ENCODE data around the gene TRAF7.

TRAF7 gene

GRCh38 chr16:2165861-2166260, 10.3 kb downstream of the TRAF7 start:
- no peak for DNase-seq (ENCODE audit: low spot score)

- DNase-seq (ENCODE audit: low spot score): no peak
Measured at GRCh38 chr16:2166263-2167067, 10.9 kb downstream of the TRAF7 start.

- DNase-seq (ENCODE audit: low spot score): no peak
Measured at GRCh38 chr16:2167068-2167638, 11.6 kb downstream of the TRAF7 start.

- no peak for DNase-seq (ENCODE audit: low spot score)
Measured at GRCh38 chr16:2170080-2170479, 14.5 kb downstream of the TRAF7 start.

- DNase-seq (ENCODE audit: low spot score): no peak
Measured at GRCh38 chr16:2170587-2171435, 15.2 kb downstream of the TRAF7 start.

GRCh38 chr16:2171601-2172178, 16.1 kb downstream of the TRAF7 start:
- DNase-seq (ENCODE audit: low spot score): no peak

DNA sequence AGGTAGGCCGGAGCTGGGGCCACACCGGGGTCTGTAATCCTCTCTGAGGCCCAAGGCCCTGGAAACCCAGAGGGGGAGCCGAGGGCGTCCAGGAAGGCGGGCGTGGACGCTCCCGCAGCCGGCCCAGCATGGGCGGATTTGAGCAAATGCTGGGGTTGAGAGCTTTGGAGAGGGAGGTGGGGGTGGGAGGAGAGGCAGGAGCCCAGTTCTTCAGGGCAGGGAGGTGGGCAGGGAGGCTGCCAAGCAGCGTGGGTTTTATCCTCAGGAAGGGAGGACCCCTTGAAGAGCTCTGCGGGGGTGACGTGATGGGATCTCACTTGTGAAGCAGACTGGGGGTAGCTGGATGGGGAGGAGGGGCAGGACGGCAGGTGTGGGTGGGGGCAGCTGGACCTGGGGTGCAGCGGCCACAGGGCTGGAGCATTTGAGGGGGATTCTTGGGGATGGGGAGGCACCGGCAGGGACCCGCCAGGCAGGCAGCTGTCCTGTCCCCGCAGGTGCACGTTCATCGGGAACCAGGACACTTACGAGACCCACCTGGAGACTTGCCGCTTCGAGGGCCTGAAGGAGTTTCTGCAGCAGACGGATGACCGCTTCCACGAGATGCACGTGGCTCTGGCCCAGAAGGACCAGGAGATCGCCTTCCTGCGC, 17.2 kb downstream of the TRAF7 start:
- no peak for DNase-seq (ENCODE audit: low spot score)

GRCh38 chr16:2173366-2173765, 17.8 kb downstream of the TRAF7 start:
- DNase-seq (ENCODE audit: low spot score): no peak

DNA sequence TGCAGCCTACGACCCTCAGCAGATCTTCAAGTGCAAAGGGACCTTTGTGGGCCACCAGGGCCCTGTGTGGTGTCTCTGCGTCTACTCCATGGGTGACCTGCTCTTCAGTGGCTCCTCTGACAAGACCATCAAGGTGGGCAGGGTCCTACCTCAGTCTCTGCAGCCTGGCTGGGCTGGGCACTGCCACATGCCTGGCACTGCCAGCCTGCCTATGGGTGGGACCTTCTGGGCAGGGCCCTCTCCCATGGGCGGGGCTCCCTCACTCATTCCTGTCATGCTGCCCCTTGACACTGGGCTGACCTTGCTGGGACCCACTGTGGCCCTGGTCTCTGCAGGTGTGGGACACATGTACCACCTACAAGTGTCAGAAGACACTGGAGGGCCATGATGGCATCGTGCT, 18.3 kb downstream of the TRAF7 start:
- DNase-seq (ENCODE audit: low spot score): no peak

GRCh38 chr16:2174396-2175131, 19.0 kb downstream of the TRAF7 start:
- DNase-seq (ENCODE audit: low spot score): no peak

GRCh38 chr16:2175454-2175853, 19.9 kb downstream of the TRAF7 start:
- DNase-seq (ENCODE audit: low spot score): no peak

DNA sequence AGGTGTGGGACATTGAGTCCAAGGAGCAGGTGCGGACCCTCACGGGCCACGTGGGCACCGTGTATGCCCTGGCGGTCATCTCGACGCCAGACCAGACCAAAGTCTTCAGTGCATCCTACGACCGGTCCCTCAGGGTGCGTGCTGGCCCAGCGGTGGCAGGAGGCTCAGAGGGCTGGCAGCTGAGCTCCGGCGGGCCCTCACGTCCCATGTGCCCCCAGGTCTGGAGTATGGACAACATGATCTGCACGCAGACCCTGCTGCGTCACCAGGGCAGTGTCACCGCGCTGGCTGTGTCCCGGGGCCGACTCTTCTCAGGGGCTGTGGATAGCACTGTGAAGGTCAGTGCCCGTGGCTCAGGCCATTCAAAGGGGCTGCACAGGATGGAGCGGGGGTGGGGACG, 20.5 kb downstream of the TRAF7 start:
- no peak for DNase-seq (ENCODE audit: low spot score)

DNA sequence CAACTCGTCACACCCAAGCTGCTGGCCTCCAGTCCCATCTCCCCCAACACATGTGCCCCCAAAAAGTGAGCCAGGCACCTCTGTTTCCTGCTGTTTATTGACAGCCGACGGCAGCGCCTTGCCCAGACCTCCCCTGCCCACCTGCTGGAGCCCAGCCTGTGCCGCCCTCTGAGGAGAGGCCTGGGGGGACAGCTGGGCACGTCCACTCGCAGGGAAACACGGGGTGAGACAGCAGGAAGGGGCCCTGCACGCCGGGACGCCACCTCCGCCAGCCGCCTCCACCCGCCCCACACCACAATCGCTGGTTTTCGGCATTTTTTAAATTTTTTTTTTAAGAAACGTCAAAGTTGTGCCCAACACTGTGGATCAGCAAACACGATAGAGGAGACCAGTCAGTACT, 21.5 kb downstream of the TRAF7 start:
- DNase-seq (ENCODE audit: low spot score): no peak

GRCh38 chr16:2177561-2177960, 22.0 kb downstream of the TRAF7 start:
- DNase-seq (ENCODE audit: low spot score): no peak

- DNase-seq (ENCODE audit: low spot score): no peak
Measured at GRCh38 chr16:2178321-2179106, 22.9 kb downstream of the TRAF7 start.

DNA sequence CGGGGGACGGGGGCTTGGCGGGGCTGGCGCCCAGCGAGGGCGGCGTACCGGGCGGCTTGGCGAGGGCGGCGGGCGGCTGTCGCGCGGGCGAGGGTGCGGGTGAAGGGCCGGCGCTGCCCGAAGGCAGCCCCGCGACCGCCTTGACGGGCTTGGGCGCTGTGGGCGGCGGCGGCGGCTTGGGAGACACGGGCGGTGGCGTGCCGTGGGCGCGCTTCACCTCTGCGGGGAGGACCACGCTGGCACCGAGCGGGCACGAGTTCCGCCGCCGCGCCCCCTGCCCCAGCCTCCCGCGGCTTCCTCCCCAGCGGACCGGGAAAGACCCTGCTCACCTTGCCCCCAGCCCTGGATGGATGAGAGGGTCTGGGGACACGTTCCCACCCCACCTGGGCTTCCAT, 23.5 kb downstream of the TRAF7 start:
- DNase-seq (ENCODE audit: low spot score): no peak

GRCh38 chr16:2179576-2179975, 24.0 kb downstream of the TRAF7 start:
- DNase-seq (ENCODE audit: low spot score): no peak

GRCh38 chr16:2180461-2180860, 24.9 kb downstream of the TRAF7 start:
- DNase-seq (ENCODE audit: low spot score): no peak

- no peak for DNase-seq (ENCODE audit: low spot score)
Measured at GRCh38 chr16:2180962-2181923, 25.7 kb downstream of the TRAF7 start.
